HEK293T (cell line): Measurements from ENCODE around the gene CDH4.

ENCODE experiments used
- CTCF ChIA-PET: fragments of 350-600 bp; formaldehyde crosslinking; extraction: SDS; loops from one replicate; lab custom pipeline; 2021; ENCODE audit warnings: antibody characterized with exemption, inconsistent platforms; lab: Yijun Ruan, JAX
- POLR2A ChIA-PET: fragments of 350-600 bp; formaldehyde crosslinking; extraction: SDS; loops from one replicate; lab custom pipeline; 2020; ENCODE audit warnings: antibody characterized with exemption, inconsistent platforms; lab: Yijun Ruan, JAX
- DNase-seq: peaks from one replicate; pipeline ENCODE4 v3.0.0; 2012; ENCODE audit warnings: mixed read lengths; ENCODE audit errors: extremely low spot score
- ARNT ChIP-seq: fragments of 450-650 bp; IDR thresholded peaks from 2 replicates; pipeline ENCODE4 v1.6.1; 2017; ENCODE audit warnings: mild to moderate bottlenecking
- BHLHE40 ChIP-seq: fragments of 450-650 bp; IDR thresholded peaks from 2 replicates; pipeline ENCODE4 v1.6.1; 2016; ENCODE audit warnings: mild to moderate bottlenecking, moderate library complexity, borderline replicate concordance
- CTBP1 ChIP-seq: fragments of 450-650 bp; IDR thresholded peaks from 2 replicates; pipeline ENCODE4 v1.6.1; 2016; ENCODE audit warnings: borderline replicate concordance
- ELF4 ChIP-seq: fragments of 450-650 bp; IDR thresholded peaks from 2 replicates; pipeline ENCODE4 v1.6.1; 2017; ENCODE audit warnings: antibody characterized with exemption
- FOXA1 ChIP-seq: fragments of 450-650 bp; IDR thresholded peaks from 2 replicates; pipeline ENCODE4 v1.6.1; 2016; ENCODE audit warnings: mild to moderate bottlenecking
- FOXK2 ChIP-seq: fragments of 450-650 bp; IDR thresholded peaks from 2 replicates; pipeline ENCODE4 v1.6.1; 2016; ENCODE audit warnings: mild to moderate bottlenecking
- FOXM1 ChIP-seq: fragments of 450-650 bp; IDR thresholded peaks from 2 replicates; pipeline ENCODE4 v1.6.1; 2017; ENCODE audit warnings: mild to moderate bottlenecking, borderline replicate concordance
- HDGF ChIP-seq: fragments of 450-650 bp; IDR thresholded peaks from 2 replicates; pipeline ENCODE4 v1.6.1; 2017; ENCODE audit warnings: antibody characterized with exemption, borderline replicate concordance
- L3MBTL2 ChIP-seq: fragments of 450-650 bp; conservative IDR thresholded peaks from 2 replicates; pipeline ENCODE4 v1.6.1; 2016; ENCODE audit warnings: mild to moderate bottlenecking
- LEF1 ChIP-seq: fragments of 450-650 bp; IDR thresholded peaks from 2 replicates; pipeline ENCODE4 v1.6.1; 2017; ENCODE audit warnings: mild to moderate bottlenecking, borderline replicate concordance
- NFRKB ChIP-seq: fragments of 450-650 bp; IDR thresholded peaks from 2 replicates; pipeline ENCODE4 v1.6.1; 2016; ENCODE audit warnings: mild to moderate bottlenecking, moderate library complexity
- PKNOX1 ChIP-seq: fragments of 450-650 bp; IDR thresholded peaks from 2 replicates; pipeline ENCODE4 v1.6.1; 2016
- SP1 ChIP-seq: fragments of 450-650 bp; IDR thresholded peaks from 2 replicates; pipeline ENCODE4 v1.6.1; 2017
- SUZ12 ChIP-seq: fragments of 450-650 bp; IDR thresholded peaks from 2 replicates; pipeline ENCODE4 v1.6.1; 2016; ENCODE audit warnings: mild to moderate bottlenecking
- TARDBP ChIP-seq: fragments of 450-650 bp; IDR thresholded peaks from 2 replicates; pipeline ENCODE4 v1.6.1; 2016
- ZNF384 ChIP-seq: fragments of 450-650 bp; IDR thresholded peaks from 2 replicates; pipeline ENCODE4 v1.6.1; 2016

The CDH4 gene

GRCh38 chr20:61739086-61739831 lies 487.2 kb downstream of the CDH4 start:
- ChIA-PET CTCF (no interaction called here), POLR2A (no interaction called here)
- TF ChIP-seq ARNT: no peak
- no peak for TF ChIP-seq L3MBTL2
- no peak for TF ChIP-seq BHLHE40
- TF ChIP-seq SUZ12: no peak
- TF ChIP-seq LEF1: no peak
- no peak for TF ChIP-seq FOXA1
- TF ChIP-seq PKNOX1: no peak
- no peak for TF ChIP-seq FOXM1
- TF ChIP-seq TARDBP: no peak
- no peak for TF ChIP-seq FOXK2
- no peak for TF ChIP-seq NFRKB
- TF ChIP-seq HDGF: no peak
- no peak for TF ChIP-seq SP1
- no peak for TF ChIP-seq CTBP1
- no peak for TF ChIP-seq ELF4
- no peak for TF ChIP-seq ZNF384
- DNase-seq: no peak

GRCh38 chr20:61739832-61740118 lies 487.7 kb downstream of the CDH4 start:
- DNase-seq: no peak
- TF ChIP-seq NFRKB: no peak
- no peak for TF ChIP-seq FOXM1
- no peak for TF ChIP-seq SP1
- no peak for TF ChIP-seq SUZ12
- no peak for TF ChIP-seq ELF4
- TF ChIP-seq CTBP1: no peak
- no peak for TF ChIP-seq FOXK2
- no peak for TF ChIP-seq L3MBTL2
- no peak for TF ChIP-seq PKNOX1
- TF ChIP-seq BHLHE40: no peak
- TF ChIP-seq ARNT: no peak
- no peak for TF ChIP-seq LEF1
- no peak for TF ChIP-seq ZNF384
- TF ChIP-seq FOXA1: no peak
- ChIA-PET CTCF (no interaction called here), POLR2A (no interaction called here)

- no peak for TF ChIP-seq BHLHE40
- TF ChIP-seq CTBP1: no peak
- no peak for TF ChIP-seq FOXM1
- TF ChIP-seq NFRKB: no peak
- no peak for TF ChIP-seq FOXA1
- TF ChIP-seq ZNF384: no peak
- TF ChIP-seq ARNT: no peak
- no peak for TF ChIP-seq FOXK2
- TF ChIP-seq LEF1: no peak
- TF ChIP-seq PKNOX1: no peak
- no peak for TF ChIP-seq L3MBTL2
- no peak for TF ChIP-seq TARDBP
- no peak for TF ChIP-seq ELF4
- no peak for TF ChIP-seq SP1
- no peak for TF ChIP-seq HDGF
- no peak for TF ChIP-seq SUZ12
- DNase-seq: no peak
- POLR2A ChIA-PET: no interaction called here
- CTCF ChIA-PET: no interaction called here
Measured at GRCh38 chr20:61742097-61742825, 490.2 kb downstream of the CDH4 start.

GRCh38 chr20:61743606-61744005 lies 491.5 kb downstream of the CDH4 start:
- CTCF ChIA-PET: interaction anchor here (0.7 kb wide), 1 partner anchor 483 kb away, joined by 3 read pairs; no protein-coding TSS in a partner anchor
- POLR2A ChIA-PET: no interaction called here
- no peak for DNase-seq
- TF ChIP-seq FOXM1: no peak
- no peak for TF ChIP-seq PKNOX1
- TF ChIP-seq L3MBTL2: no peak
- TF ChIP-seq NFRKB: no peak
- no peak for TF ChIP-seq SUZ12
- no peak for TF ChIP-seq TARDBP
- no peak for TF ChIP-seq BHLHE40
- TF ChIP-seq ARNT: no peak
- no peak for TF ChIP-seq ZNF384
- TF ChIP-seq FOXA1: no peak
- no peak for TF ChIP-seq LEF1
- no peak for TF ChIP-seq HDGF
- TF ChIP-seq CTBP1: no peak
- TF ChIP-seq FOXK2: no peak
- no peak for TF ChIP-seq SP1
- TF ChIP-seq ELF4: no peak
